ENCODE data around the gene ACAN. TPM values are rescaled to one million over a fixed set of nuclear protein-coding genes. Genes with fewer than 3 reads are reported as not detected.

Gene ACAN
- total and polyA plus RNA-seq, 2 of the 8 experiments (the other 6 are each of a cell fraction or from before 2014, with no cell fraction given), result 0.71 to 0.73 TPM

GRCh38 chr15:88863412-88863811, 60.2 kb downstream of the ACAN start:
- Histone ChIP-seq H3K4me3 (ENCODE audit: extremely low read depth in 1 of 4, insufficient read depth in 2 of 4, low read depth in 3 of 4, low read length in 4 of 4) (no peak overlapping the region), H2AK5ac (ENCODE audit: low read depth, low read length) (no peak overlapping the region), H3K23ac (ENCODE audit: insufficient read length) (no peak overlapping the region), H2AFZ (ENCODE audit: low read length) (no peak overlapping the region), H4K91ac (replicated peaks; ENCODE audit: insufficient read length, low read length) (no peak overlapping the region), H4K20me1 (replicated peaks in 1 of 2; ENCODE audit: control insufficient read depth in 1 of 2, insufficient read depth in 2 of 2, low read length in 2 of 2) (no peaks in the 10 kb centered on the region), H3K27ac (ENCODE audit: low read depth, low read length) (no peak overlapping the region), H2BK12ac (ENCODE audit: low read depth, low read length) (no peak overlapping the region), H3K56ac (replicated peaks; ENCODE audit: insufficient read length, low read depth, low read length) (no peak overlapping the region), H4K8ac (ENCODE audit: extremely low read depth, insufficient read depth, low read length) (no peak overlapping the region), H3K36me3 (ENCODE audit: control insufficient read depth in 2 of 4, insufficient read depth in 4 of 4, low read length in 3 of 4) (no peaks in the 10 kb centered on the region), H2BK15ac (ENCODE audit: low read length) (no peak overlapping the region), H3K9me3 (ENCODE audit: insufficient read depth in 2 of 2, low read depth in 1 of 2, low read length in 1 of 2) (no peaks in the 10 kb centered on the region), H3K4ac (replicated peaks; ENCODE audit: insufficient read length, low read depth, low read length) (no peak overlapping the region), H3K23me2 (ENCODE audit: low read depth, low read length) (no peaks in the 10 kb centered on the region), H2BK5ac (ENCODE audit: low read depth, low read length) (no peak overlapping the region), H3K9ac (replicated peaks in 1 of 4; ENCODE audit: extremely low read depth in 1 of 4, low read depth in 3 of 4, low read length in 3 of 4) (no peak overlapping the region), H3K79me1 (ENCODE audit: low read depth, low read length) (no peaks in the 10 kb centered on the region), H3K18ac (ENCODE audit: extremely low read depth, low read length) (no peak overlapping the region), H4K5ac (ENCODE audit: insufficient read length, low read depth, low read length) (no peak overlapping the region), H3K27me3 (replicated peaks in 1 of 4; ENCODE audit: control insufficient read depth in 3 of 4, extremely low read depth in 1 of 4, insufficient read depth in 3 of 4, low read length in 3 of 4) (no peaks in the 10 kb centered on the region), H3K4me1 (replicated peaks in 1 of 4; ENCODE audit: control insufficient read depth in 3 of 4, insufficient read depth in 4 of 4, low read length in 3 of 4) (no peaks in the 10 kb centered on the region), H3K79me2 (ENCODE audit: control insufficient read depth in 1 of 2, insufficient read depth in 2 of 2, low read length in 2 of 2) (no peaks in the 10 kb centered on the region), H3K14ac (ENCODE audit: insufficient read length) (no peak overlapping the region), H2BK120ac (replicated peaks; ENCODE audit: low read depth, low read length) (no peak overlapping the region), H2BK20ac (ENCODE audit: low read length) (no peak overlapping the region), H3K4me2 (ENCODE audit: insufficient read depth in 1 of 2, low read depth in 2 of 2, low read length in 2 of 2) (no peak overlapping the region)
- FAIRE-seq (no peak), DNase-seq (ENCODE audit: low read depth in 1 of 2, low spot score in 2 of 2) (no peak)
- ChIA-PET CTCF (ENCODE audit: partially characterized antibody) (interaction anchor here (0.6 to 2.2 kb wide), 4 partner anchors 15 to 239 kb away, joined by 3 to 10 read pairs (median 5); no protein-coding TSS in a partner anchor), POLR2A (ENCODE audit: partially characterized antibody) (interaction anchor here (0.9 kb wide), 1 partner anchor 337 kb away, joined by 5 read pairs; no protein-coding TSS in a partner anchor)
- TF ChIP-seq RNF2 (IDR thresholded peaks at IDR 0.05; ENCODE audit: borderline replicate concordance, low read depth, low read length, missing control alignments, poor library complexity, severe bottlenecking), result no peak
- TF ChIP-seq SIX5 (IDR thresholded peaks at IDR 0.05; ENCODE audit: low read depth, low read length), result no peak
- TF ChIP-seq GTF2F1 (IDR thresholded peaks at IDR 0.05; ENCODE audit: borderline replicate concordance, low read depth, low read length), result no peak
- TF ChIP-seq SIRT6 (IDR thresholded peaks at IDR 0.05; ENCODE audit: low read length), result no peak
- TF ChIP-seq MAX (IDR thresholded peaks at IDR 0.05), result no peak
- TF ChIP-seq SAP30 (IDR thresholded peaks at IDR 0.05; ENCODE audit: insufficient read depth, insufficient replicate concordance, low read length), result no peak
- no peak for TF ChIP-seq EGR1 (IDR thresholded peaks at IDR 0.05; ENCODE audit: borderline replicate concordance, low read depth, low read length)
- no peak for TF ChIP-seq ATF3 (IDR thresholded peaks at IDR 0.05; ENCODE audit: insufficient read depth, low read depth, low read length)
- TF ChIP-seq NRF1 (IDR thresholded peaks at IDR 0.05; ENCODE audit: low read depth, low read length), result no peak
- TF ChIP-seq CHD2 (IDR thresholded peaks at IDR 0.05; ENCODE audit: low read length), result no peak
- TF ChIP-seq BCL11A (IDR thresholded peaks at IDR 0.05; ENCODE audit: low read depth in 2 of 2, low read length in 2 of 2), result no peak
- no peak for TF ChIP-seq CBX8 (IDR thresholded peaks at IDR 0.05; ENCODE audit: borderline replicate concordance, low read depth, low read length)
- 76% methylated on average over 1 of the region's 1 CpG; no CpG with 5 or more reads in 1 of the 2 experiments for WGBS, 2 experiments (ENCODE audit: extremely low coverage in 1 of 2, insufficient coverage in 1 of 2, insufficient read length in 1 of 2, insufficient replicate concordance in 2 of 2, low coverage in 1 of 2, low lambda C conversion rate in 2 of 2, missing lambda C conversion rate in 1 of 2)
